ENCODE measurements around the gene PRRX2. TPM values are rescaled to one million over a fixed set of nuclear protein-coding genes. Genes with fewer than 3 reads are reported as not detected.

PRRX2 gene
- total RNA-seq, 1 donor, result 27.5 TPM

- no peak overlapping the region for H3K27ac ChIP-seq (ENCODE audit: low read depth, low read length)
Measured at GRCh38 chr9:129676975-129677374, 11.5 kb downstream of the PRRX2 start.

GRCh38 chr9:129677456-129677855 is 12.0 kb downstream of the PRRX2 start:
- Histone ChIP-seq H3K4me3 (ENCODE audit: insufficient read depth, low read length) (no peak overlapping the region), H3K27ac (ENCODE audit: low read depth, low read length) (no peak overlapping the region), H3K9me3 (ENCODE audit: low read depth, low read length) (no peaks in the 10 kb centered on the region), H3K4me2 (ENCODE audit: insufficient read depth, low read length) (no peak overlapping the region), H3K36me3 (ENCODE audit: insufficient read depth, low read length) (no peaks in the 10 kb centered on the region), H3K4me1 (ENCODE audit: insufficient read depth, low read length) (peaks cover 8% of the 10 kb centered on the region), H4K20me1 (ENCODE audit: insufficient read depth, low read length) (peaks cover 67% of the 10 kb centered on the region), H3K27me3 (ENCODE audit: insufficient read depth, low read length) (no peaks in the 10 kb centered on the region), H3K79me2 (ENCODE audit: insufficient read depth, low read length) (peaks cover 46% of the 10 kb centered on the region), H2AFZ (ENCODE audit: low read length) (no peak overlapping the region)
- DNase-seq (ENCODE audit: insufficient read length, low spot score, missing footprints), result peak; percentile 81
- TF ChIP-seq CTCF (IDR thresholded peaks at IDR 0.05; ENCODE audit: extremely low read depth, low read depth, low read length), result no peak

More at GRCh38 chr9:129676975-129677374, 11.5 kb downstream of the PRRX2 start:
- no peaks in the 10 kb centered on the region for H3K9me3 ChIP-seq (ENCODE audit: low read depth, low read length)
- H3K79me2 ChIP-seq (ENCODE audit: insufficient read depth, low read length), result peaks cover 51% of the 10 kb centered on the region
- no peaks in the 10 kb centered on the region for H3K36me3 ChIP-seq (ENCODE audit: insufficient read depth, low read length)
- H3K4me1 ChIP-seq (ENCODE audit: insufficient read depth, low read length), result peaks cover 9% of the 10 kb centered on the region
- no peak overlapping the region for H3K4me3 ChIP-seq (ENCODE audit: insufficient read depth, low read length)
- TF ChIP-seq CTCF (IDR thresholded peaks at IDR 0.05; ENCODE audit: extremely low read depth, low read depth, low read length), result peak; percentile 37
- no peak overlapping the region for H3K4me2 ChIP-seq (ENCODE audit: insufficient read depth, low read length)
- H2AFZ ChIP-seq (ENCODE audit: low read length), result no peak overlapping the region
- no peaks in the 10 kb centered on the region for H3K27me3 ChIP-seq (ENCODE audit: insufficient read depth, low read length)
- peak; percentile 97 for DNase-seq (ENCODE audit: insufficient read length, low spot score, missing footprints)
- peaks cover 65% of the 10 kb centered on the region for H4K20me1 ChIP-seq (ENCODE audit: insufficient read depth, low read length)

- peaks cover 57% of the 10 kb centered on the region for H4K20me1 ChIP-seq (ENCODE audit: insufficient read depth, low read length)
- no peak overlapping the region for H3K4me3 ChIP-seq (ENCODE audit: insufficient read depth, low read length)
- H2AFZ ChIP-seq (ENCODE audit: low read length), result no peak overlapping the region
- no peak overlapping the region for H3K4me2 ChIP-seq (ENCODE audit: insufficient read depth, low read length)
- peaks cover 8% of the 10 kb centered on the region for H3K4me1 ChIP-seq (ENCODE audit: insufficient read depth, low read length)
- peaks cover 42% of the 10 kb centered on the region for H3K79me2 ChIP-seq (ENCODE audit: insufficient read depth, low read length)
- H3K9me3 ChIP-seq (ENCODE audit: low read depth, low read length), result no peaks in the 10 kb centered on the region
- H3K36me3 ChIP-seq (ENCODE audit: insufficient read depth, low read length), result no peaks in the 10 kb centered on the region
- no peaks in the 10 kb centered on the region for H3K27me3 ChIP-seq (ENCODE audit: insufficient read depth, low read length)
- no peak for TF ChIP-seq CTCF (IDR thresholded peaks at IDR 0.05; ENCODE audit: extremely low read depth, low read depth, low read length)
- peak; percentile 31 for DNase-seq (ENCODE audit: insufficient read length, low spot score, missing footprints)
- H3K27ac ChIP-seq (ENCODE audit: low read depth, low read length), result no peak overlapping the region
Measured at GRCh38 chr9:129678844-129679243, 13.4 kb downstream of the PRRX2 start.

GRCh38 chr9:129679537-129679936 is 14.1 kb downstream of the PRRX2 start:
- peaks cover 8% of the 10 kb centered on the region for H3K4me1 ChIP-seq (ENCODE audit: insufficient read depth, low read length)
- H3K36me3 ChIP-seq (ENCODE audit: insufficient read depth, low read length), result no peaks in the 10 kb centered on the region
- H3K27ac ChIP-seq (ENCODE audit: low read depth, low read length), result no peak overlapping the region
- H4K20me1 ChIP-seq (ENCODE audit: insufficient read depth, low read length), result peaks cover 51% of the 10 kb centered on the region
- no peak overlapping the region for H3K4me2 ChIP-seq (ENCODE audit: insufficient read depth, low read length)
- no peak overlapping the region for H3K4me3 ChIP-seq (ENCODE audit: insufficient read depth, low read length)
- no peaks in the 10 kb centered on the region for H3K27me3 ChIP-seq (ENCODE audit: insufficient read depth, low read length)
- no peak overlapping the region for H2AFZ ChIP-seq (ENCODE audit: low read length)
- no peaks in the 10 kb centered on the region for H3K9me3 ChIP-seq (ENCODE audit: low read depth, low read length)
- DNase-seq (ENCODE audit: insufficient read length, low spot score, missing footprints), result peak; percentile 79
- H3K79me2 ChIP-seq (ENCODE audit: insufficient read depth, low read length), result peaks cover 35% of the 10 kb centered on the region
- TF ChIP-seq CTCF (IDR thresholded peaks at IDR 0.05; ENCODE audit: extremely low read depth, low read depth, low read length), result no peak

Measured in osteoblast (primary cell).